HG03432 (cell line): ENCODE measurements around the gene LYRM9.
"Not testable (repeated sequence)": the region's sequence is repeated elsewhere in the genome, so short reads cannot be mapped to it uniquely, and the experiment has no call there.

ENCODE experiments used
- ATAC-seq: cut with Tn5 transposase; IDR thresholded peaks from one replicate; pipeline ENCODE4 v1.9.1; 2021; ENCODE audit warnings: mild to moderate bottlenecking, moderate library complexity; ENCODE audit not compliant: unreplicated experiment

Gene LYRM9

DNA sequence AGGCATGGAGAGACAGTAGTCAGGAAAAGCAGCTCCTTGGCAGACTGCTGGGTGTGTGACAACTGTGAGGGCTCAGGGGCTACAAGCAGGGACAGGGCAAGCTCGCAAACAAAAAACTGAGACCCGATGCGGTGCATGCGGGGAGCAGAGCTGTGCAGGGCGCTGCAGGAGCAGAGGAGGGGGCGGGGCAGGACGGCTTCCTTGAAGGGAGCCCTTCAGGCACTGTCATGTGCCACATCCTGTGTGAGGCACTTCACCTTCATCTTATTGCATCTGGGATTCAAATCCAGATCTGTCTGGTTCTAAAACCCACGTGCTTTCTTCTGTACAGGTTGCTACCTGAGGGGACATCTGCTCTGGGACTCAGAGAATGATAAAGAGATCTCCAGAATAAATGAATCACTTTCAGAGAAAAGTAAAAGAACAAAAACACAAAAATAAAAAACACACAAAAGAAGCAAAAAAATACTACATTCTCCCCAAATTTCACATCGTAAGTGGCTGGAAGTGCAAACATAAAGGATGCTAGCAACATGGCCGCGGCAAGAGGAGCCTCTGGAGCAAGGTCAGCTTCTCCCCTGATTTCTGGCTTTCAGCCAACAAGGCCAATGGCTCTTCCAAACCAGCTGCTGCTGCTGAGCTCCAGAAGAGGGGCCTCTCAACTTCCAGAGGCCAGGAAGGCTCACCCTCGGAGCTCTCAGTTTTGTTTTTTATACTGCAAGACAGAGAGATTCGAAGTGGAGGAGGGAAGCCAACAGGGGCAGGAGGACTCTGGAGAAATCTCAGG lies 14.2 kb downstream of the LYRM9 start:
- no peak for ATAC-seq

DNA sequence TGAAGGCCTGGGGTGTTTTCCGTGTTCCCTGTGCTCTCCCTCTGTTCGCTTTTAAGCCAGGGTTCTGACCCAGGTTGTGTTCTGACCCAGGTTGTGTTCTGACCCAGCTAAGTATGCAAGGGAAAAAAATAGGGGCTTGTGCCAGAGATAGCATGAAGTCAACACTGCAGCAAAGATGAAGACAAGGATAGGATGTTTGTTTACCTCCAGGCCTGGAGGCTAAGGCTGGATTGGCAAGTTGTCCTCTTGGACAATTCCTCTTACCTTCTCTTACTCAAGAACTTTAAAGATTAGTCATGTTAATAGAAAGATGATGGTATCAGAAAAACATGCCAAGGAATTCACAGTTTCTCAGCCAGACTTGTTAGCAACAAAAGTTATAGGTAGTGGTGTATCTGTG lies 19.4 kb downstream of the LYRM9 start:
- no peak for ATAC-seq

DNA sequence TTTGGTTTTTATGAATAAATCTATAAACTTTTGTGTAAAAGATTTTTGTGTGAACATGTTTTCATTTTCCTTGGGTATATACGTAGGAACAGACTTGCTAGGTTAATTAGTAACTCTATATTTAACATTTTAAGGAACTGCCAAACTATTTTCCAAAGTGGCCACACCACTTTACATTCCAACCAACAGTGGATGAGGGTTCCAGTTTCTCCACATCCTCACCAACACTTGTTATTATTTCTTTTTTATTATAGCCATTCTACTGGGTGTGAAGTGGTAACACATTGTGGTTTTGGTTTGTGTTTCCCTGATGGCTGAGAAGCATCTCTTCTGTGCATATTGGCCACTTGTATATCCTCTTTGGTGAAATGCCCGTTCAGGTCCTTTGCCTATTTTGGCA lies 20.0 kb downstream of the LYRM9 start:
- ATAC-seq = no peak

DNA sequence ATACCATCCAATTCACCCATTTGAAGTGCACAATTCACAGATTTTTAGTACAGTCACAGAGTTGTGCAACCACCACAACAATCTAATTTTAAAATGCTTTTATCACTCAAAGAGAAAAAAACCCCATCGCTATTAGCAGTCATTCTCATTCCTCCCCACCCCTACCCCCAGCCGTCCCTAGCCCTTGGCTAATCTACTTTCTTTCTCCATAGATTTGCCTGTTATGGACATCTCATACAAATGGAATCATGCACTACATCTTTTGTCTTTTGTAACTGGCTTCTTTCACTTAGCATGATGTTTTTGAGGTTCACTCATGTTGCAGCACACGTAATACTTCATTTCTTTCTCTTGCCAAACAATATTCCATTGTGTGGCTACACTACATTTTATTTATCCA lies 20.4 kb downstream of the LYRM9 start:
- ATAC-seq = no peak

DNA sequence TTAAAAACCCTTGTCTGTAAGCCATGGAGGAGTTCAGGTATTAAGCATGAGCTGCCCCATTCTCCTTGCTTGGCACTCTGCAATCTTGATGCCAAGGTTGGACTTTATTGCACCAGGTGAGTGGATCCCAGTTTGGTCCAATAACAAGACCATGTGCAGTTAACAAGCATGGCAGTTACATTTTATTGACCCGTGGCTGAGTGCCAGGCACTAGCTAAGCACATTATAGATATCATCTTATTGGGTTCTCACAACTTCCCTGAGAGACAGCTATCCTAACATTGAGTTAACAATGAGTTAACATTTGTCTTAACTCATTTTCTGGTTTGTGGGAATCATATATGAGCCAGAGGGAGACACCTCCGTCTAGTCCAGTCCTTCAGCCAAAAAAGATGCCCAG lies 21.8 kb downstream of the LYRM9 start:
- no peak for ATAC-seq

DNA sequence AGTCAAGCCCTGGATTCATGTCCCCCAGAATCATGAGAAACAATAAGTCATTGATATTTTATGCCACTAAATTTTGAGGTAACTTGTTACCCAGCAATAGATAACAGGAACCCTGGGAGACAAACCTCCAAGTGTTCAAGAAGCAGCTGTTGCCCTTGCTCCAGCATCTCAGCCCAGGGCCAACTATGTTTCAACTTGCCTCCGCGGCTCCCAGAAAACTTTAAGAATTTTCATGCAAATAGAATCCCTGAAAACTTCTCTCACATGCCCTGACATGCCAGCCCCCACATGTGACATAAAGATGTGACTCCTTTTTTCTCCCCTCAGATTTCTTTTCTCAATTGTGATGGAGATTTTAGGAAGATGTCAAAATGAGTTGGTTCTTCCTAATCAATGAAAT lies 22.8 kb downstream of the LYRM9 start:
- no peak for ATAC-seq

DNA sequence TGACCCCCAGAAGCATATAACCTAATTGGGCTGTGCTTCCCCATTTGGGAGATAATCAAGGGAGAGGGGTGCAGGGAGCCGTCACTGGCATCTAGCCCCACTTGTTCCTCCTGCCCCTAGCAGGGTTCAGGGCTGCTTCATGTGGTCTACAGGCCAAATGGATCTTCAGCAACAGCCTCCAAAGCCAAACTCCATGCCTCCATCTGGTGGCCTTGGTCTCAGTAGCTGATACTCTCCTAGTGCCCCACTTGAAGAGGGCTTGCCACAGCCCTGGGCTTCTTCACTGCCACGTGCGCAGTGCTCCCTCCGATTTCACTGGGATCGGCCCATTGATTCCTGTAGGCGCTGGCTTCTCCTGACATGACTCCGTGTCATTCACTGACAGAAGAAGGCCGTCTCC lies 24.6 kb downstream of the LYRM9 start:
- ATAC-seq = no peak

DNA sequence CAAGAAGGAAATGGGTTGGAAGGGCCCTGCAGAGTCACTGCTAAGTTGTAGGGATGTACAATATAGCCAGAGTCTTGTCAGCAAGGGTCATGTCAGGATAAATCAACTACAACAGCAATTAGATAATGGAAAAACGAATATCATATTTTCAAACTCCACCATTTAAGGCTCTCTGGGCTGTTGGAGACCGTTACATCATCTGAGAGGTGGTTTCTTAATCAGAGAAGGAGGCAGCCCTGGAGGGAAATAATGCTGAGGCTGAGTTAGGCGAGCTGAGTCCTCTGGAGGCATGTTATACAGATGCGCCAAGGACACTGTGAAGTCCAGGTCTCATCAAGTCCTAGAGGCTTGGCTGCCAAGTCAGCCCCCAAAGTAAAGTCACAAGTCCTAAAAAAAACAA lies 30.3 kb downstream of the LYRM9 start:
- ATAC-seq = no peak

DNA sequence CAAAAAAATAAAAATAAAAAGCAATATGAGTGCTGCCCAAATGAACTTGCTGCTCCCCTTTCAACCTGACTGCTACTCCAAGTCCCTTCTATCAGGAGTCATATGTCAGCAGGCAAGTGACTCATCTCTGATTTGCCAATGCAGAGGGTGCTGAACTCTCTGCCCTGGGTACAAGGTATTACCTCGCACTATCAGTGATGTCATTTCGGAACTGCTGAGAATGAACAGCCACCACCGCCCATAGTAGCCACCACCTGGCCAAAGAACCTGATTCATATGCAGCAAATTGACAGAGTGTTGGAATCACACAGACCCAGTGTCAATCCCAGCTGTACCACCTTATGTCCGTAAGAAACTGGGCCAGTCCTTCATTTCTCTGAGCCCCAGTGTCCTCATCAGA lies 31.2 kb downstream of the LYRM9 start:
- no peak for ATAC-seq

DNA sequence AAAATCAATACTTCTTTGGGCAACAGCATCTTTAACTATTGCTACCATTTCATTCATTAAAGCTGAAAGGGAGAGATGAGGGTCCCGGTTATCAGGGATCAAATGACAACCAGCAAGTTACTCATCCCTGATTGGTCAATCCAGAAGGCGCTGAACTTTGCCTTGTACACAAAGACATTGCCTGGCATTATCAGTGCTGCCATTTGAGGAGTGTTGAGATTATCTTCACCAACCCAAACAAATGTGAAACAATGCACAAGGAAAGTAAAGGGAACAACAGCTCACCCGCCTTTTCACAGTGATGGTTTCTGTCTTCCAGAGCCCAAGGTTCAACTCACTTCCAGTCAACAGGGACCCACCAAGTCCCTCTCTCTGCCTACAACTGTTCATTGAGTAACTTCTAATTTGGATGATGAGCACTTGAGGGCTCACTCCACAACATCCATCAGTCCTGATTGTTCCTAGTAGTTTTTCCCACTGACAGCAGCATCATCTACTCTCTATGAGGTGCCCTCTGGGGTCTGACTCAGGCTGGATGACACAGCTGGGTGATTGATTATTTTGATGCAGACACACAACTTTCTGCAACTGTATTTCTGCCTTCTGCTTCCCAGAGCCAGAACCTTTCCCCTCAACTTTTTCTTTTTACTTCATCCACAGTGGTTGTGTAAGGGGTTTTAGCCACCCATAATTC lies 32.0 kb downstream of the LYRM9 start:
- no peak for ATAC-seq

DNA sequence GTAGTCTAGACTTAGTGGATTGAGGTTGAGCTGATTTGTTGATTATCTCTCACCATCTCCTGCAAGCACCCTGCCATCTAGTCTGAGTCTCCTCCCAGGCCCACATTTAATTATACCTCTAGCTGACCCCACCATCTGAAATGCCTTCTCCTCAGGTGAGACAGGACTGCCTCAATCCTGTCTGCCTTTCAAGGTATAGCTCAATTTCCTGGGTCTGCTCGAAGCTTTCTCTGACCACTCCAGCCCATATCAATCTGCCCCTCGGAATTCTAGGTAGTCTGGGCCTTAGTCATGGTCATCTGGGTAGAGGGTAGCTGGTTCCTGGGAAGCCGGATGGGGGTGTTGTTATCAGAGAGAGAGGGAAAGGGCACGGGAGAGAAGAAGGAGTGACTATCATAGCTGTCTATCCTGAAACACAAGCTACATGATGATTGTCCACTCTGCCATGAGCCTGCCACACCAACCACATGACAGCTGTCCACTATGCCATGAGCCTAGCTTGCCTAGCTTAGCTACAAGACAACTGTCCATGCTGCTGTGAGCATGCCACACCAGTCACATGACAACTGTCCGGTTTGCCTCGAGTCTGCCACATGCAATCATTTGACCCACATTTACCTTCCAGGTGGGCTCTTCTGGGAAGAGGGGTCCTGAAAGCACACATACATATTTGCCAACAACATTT lies 34.4 kb downstream of the LYRM9 start:
- ATAC-seq = no peak

DNA sequence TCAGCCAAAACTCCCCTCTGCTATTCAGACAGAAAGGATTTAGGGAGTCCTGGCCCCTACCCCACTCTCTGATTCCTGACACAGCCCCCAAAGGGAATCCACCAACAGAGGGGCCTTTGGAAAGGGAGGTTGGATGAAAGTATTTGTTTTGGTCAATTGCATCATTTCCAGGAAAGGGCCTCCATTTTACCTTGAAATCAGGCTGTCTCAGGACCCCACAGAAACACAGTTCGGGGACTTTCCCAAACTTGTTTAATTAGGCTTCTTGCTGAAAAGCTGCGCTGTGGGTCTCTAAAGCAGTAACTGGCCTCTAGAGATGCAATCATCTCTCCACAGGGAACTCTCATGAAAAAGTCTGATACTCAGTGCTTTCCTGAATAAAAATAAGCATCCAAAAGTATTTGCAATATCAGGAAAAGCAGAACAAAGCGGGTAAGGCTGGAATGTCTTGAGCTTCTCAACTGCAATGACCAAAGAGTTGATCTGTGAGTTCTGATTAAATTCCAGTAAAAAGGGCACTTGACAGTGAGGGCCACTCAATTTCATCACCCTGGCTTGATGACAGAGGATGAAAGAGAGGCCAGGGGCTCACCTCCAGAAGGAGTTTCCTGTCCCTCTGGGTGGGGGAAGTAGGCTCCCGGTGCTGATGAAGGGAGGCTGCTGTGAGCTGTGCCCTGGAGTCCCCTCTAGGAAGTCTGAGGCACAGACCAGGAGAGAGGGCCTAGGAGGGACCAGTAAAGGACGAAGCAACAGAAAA lies 36.3 kb downstream of the LYRM9 start:
- ATAC-seq = no peak

DNA sequence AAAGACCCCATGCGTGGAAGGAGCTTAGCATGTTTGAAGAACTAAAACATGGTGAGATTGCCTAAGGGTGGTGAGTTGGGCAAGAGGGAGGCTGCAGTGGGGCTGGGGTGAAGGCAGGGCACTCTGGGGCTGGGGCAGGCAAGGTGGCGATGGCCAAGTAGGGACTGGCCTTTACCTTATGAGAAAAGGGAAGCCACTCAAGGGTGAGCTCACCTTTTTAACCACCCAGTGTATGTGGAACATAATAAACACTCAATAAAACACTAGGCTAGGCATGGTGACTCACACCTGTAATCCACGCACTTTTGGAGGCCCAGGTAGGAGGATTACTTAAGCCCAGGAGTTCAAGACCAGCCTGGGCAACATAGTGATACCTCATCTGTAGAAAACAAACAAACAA lies 37.7 kb downstream of the LYRM9 start:
- ATAC-seq = no peak

DNA sequence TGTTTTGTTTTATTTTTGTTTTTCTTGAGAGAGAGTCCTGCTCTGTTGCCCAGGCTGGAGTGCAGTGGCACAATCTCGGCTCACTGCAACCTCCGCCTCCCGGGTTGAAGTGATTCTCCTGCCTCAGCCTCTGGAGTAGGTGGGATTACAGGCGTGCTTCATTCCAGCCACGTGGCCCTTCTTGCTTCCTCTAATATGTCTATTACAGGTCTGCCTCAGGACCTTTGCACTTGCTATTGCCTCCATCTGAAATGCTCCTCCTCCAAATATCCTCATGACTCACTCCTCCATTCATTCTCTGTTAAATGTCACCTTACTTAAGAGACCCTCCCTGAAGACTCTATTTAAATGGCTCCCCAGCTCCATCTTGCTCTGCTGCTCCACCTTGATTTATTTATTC lies 39.0 kb downstream of the LYRM9 start:
- no peak for ATAC-seq

DNA sequence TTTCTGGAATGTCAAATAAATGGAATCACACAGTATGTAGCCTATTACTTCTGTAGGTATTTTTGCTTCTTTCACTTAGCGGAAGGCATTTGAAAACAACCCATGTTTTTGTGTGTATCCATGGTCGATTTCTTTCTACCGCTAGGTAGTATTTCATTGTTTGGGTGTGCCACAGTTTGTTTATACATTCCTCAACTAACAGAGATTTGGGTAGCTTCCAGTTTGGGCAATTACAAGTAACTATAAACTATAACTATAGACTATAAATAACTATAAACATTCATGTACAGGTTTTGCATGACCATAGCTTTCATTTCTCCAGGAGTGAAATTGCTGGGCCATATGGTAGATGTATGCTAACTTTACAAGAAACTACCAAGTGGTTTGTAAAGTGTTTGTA lies 40.1 kb downstream of the LYRM9 start:
- ATAC-seq = no peak

DNA sequence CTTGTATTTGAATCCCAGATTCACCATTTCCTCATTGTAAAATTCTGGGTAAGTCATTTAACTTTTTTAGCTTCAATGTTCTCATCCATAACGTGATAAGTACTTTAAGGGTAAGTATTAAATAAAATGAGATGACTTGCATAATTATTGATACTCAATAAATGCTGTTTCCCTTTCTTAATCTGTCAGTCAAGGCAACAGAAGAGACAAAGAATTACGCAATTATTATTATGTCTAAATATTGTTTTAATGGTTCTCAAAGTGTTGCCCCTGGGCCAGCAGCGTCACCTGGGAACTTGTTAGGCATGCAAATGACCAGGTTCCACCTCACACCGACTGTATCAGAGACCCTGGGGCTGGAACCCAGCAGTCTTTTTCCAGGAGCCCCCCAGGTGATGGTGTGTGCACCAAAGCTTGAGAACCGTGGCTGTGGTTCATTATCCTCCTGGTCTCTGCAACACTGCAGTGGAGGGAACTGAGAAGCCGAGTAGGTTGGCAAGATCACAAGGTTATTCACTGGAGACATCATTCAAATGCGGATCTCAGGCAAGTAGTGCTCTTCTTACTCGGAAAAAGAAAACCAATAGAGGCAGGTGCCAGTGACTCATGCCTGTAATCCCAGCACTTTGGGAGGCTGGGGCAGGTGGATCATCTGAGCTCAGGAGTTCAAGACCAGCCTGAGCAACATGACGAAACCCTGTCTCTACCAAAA lies 43.5 kb downstream of the LYRM9 start:
- ATAC-seq = no peak

DNA sequence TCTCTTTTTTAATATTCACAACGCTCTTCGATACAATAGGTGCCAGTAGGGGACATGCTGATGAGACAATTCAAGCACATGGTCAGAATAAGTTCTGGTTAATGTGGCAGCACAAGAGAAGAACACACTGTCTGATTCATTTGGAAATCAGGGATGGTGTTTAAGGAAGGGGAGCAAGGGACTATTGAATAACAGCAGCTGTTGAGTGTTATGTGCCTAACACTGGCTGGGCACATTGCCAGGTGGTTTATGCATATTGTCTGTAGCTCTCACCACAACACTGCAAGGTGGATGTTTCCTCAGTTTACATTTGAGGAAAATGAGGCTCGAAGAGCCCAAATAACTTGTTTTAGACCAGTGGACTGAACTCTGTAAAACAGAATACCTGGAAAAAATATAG lies 44.2 kb downstream of the LYRM9 start:
- ATAC-seq = no peak

DNA sequence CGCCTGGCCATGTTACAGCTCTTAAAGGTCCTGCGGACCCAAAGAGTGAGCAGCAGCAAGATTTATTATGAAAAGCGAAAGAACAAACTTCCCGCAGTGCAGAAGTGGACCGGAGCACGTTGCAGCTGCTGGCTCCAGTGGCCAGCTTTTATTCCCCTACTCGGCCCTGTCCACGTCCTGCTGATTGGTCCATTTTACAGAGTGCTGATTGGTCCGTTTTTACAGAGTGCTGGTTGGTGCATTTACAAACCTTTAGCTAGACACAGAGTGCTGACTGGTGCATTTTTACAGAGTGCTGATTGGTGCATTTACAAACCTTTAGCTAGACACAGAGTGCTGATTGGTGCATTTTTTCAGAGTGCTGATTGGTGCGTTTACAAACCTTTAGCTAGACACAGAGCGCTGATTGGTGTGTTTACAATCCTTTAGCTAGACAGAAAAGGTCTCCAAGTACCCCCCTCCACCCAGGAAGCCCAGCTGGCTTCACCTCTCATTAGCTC lies 46.3 kb downstream of the LYRM9 start:
- not testable (repeated sequence) for ATAC-seq

DNA sequence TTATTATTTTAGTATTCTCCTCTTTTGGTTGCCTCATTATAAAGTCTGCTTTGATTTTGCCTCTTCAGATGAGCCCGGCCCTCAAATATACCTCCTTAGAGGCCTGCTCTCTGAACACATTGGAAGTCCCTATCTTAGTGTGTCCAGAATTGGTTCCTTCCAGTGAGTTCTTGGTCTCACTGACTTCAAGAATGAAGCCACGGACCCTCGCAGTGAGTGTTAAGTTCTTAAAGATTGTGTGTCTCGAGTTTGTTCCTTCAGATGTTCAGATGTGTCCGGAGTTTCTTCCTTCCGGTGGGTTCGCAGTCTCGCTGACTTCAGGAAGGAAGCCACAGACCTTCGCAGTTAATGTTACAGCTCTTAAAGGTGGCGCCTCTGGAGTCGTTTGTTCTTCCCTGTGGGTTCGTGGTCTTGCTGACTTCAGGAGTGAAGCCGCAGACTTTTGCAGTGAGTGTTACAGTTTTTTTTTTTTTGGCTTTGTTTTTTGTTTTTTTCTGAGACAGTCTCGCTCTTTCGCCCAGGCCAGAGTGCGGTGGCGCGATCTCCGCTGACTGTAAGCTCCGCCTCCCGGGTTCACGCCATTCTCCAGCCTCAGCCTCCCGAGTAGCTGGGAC lies 47.0 kb downstream of the LYRM9 start:
- no peak for ATAC-seq
